SK-N-SH treated with all-trans-retinoic acid at 6 μM for 48 hours (cell line): ENCODE results near the gene TDRD15.

Source experiments
- ATAC-seq: fragments of 200-7000 bp; cut with Tn5 transposase; 3 replicates; pipeline ENCODE4 v1.9.1; 2020; ENCODE audit warnings: mild to moderate bottlenecking, moderate library complexity
- ARNTL ChIP-seq: fragments of 450-650 bp; formaldehyde crosslinking; IDR thresholded peaks from 2 replicates; pipeline ENCODE4 v1.5.0; 2020; ENCODE audit warnings: low read depth, mild to moderate bottlenecking, moderate library complexity, borderline replicate concordance
- CREB5 ChIP-seq: fragments of 250-450 bp; sonication (Bioruptor Pico); IDR thresholded peaks from 2 replicates; pipeline ENCODE4 v1.5.1; 2020; ENCODE audit warnings: low read depth, mild to moderate bottlenecking, moderate library complexity
- ESRRG ChIP-seq: fragments of 250-450 bp; sonication (Bioruptor Pico); IDR thresholded peaks from 2 replicates; pipeline ENCODE4 v1.6.1; 2021; ENCODE audit warnings: mild to moderate bottlenecking
- OSR1 ChIP-seq: fragments of 250-450 bp; sonication (Bioruptor Pico); IDR thresholded peaks from 2 replicates; pipeline ENCODE4 v1.8.0; 2022; ENCODE audit warnings: moderate library complexity, mild to moderate bottlenecking, inconsistent platforms
- SNAI2 ChIP-seq: fragments of 250-450 bp; sonication (Bioruptor Pico); IDR thresholded peaks from 2 replicates; pipeline ENCODE4 v1.5.0; 2020; ENCODE audit warnings: mild to moderate bottlenecking, moderate library complexity
- TCF4 ChIP-seq: fragments of 250-450 bp; sonication (Bioruptor Pico); IDR thresholded peaks from 2 replicates; pipeline ENCODE4 v1.8.0; 2021; ENCODE audit warnings: mild to moderate bottlenecking, moderate library complexity, borderline replicate concordance
- TOX ChIP-seq: fragments of 250-450 bp; sonication (Bioruptor Pico); IDR thresholded peaks from 2 replicates; pipeline ENCODE4 v1.8.0; 2021; ENCODE audit warnings: mild to moderate bottlenecking, moderate library complexity, borderline replicate concordance
- ZC3H10 ChIP-seq: fragments of 250-450 bp; sonication (Bioruptor Pico); IDR thresholded peaks from 2 replicates; pipeline ENCODE4 v1.5.1; 2021; ENCODE audit warnings: mild to moderate bottlenecking, moderate library complexity
- ZNF565 ChIP-seq: fragments of 450-650 bp; formaldehyde crosslinking; conservative IDR thresholded peaks from 2 replicates; pipeline ENCODE4 v1.5.0; 2020; ENCODE audit warnings: low read depth, mild to moderate bottlenecking, moderate library complexity
- ZNF70 ChIP-seq: fragments of 450-650 bp; formaldehyde crosslinking; IDR thresholded peaks from 2 replicates; pipeline ENCODE4 v1.5.0; 2020; ENCODE audit warnings: mild to moderate bottlenecking, moderate library complexity
- ZNF8 ChIP-seq: fragments of 450-650 bp; formaldehyde crosslinking; IDR thresholded peaks from 2 replicates; pipeline ENCODE4 v1.5.0; 2020; ENCODE audit warnings: mild to moderate bottlenecking, moderate library complexity
- TF ChIP-seq, protein P1 (sequence below): fragments of 250-450 bp; sonication (Bioruptor Pico); IDR thresholded peaks from 2 replicates; pipeline ENCODE4 v1.8.0; 2020; ENCODE audit warnings: mild to moderate bottlenecking, moderate library complexity, borderline replicate concordance
- TF ChIP-seq, protein P2 (sequence below): fragments of 250-450 bp; sonication (Bioruptor Pico); IDR thresholded peaks from 2 replicates; pipeline ENCODE4 v1.5.1; 2021; ENCODE audit warnings: mild to moderate bottlenecking, moderate library complexity
- TF ChIP-seq, protein P3 (sequence below): fragments of 250-450 bp; sonication (Bioruptor Pico); IDR thresholded peaks from 2 replicates; pipeline ENCODE4 v1.5.0; 2020; ENCODE audit warnings: mild to moderate bottlenecking, moderate library complexity
- TF ChIP-seq, protein P4 (sequence below): fragments of 250-450 bp; sonication (Bioruptor Pico); IDR thresholded peaks from 2 replicates; pipeline ENCODE4 v1.8.0; 2021; ENCODE audit warnings: low read depth, mild to moderate bottlenecking, moderate library complexity, borderline replicate concordance

The TDRD15 gene

DNA sequence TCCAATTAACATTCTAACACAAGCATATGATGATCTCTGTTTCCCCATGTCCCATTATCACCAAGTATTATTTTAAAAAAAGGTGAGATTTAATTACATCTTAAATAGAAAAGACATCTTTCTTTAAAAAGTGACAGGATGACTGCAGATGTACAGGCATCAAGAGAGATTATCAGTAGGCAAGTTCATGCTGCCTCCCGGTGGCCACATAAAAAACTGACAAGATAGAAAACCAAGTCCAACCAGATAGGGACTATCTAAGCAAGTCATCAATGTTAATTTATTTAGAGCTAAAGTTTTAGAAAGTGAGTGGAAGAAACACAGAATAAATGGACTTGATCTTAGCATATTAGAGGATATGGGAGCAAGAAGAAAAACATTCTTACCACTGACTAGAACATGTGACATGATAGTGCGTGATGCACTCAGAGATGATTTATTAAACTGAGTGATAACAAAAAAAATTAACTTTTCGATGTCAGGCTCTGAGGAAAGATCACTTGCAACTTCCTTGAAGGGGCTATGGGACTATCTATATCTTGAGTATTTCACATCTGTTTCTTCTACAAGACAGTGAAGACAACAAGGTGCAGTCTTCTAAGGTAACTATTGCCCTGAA, 5.4 kb upstream of the TDRD15 start:
- peak; percentile 53; the same call in 2 of the 3 replicates for ATAC-seq
- no peak for TF ChIP-seq TOX
- TF ChIP-seq, protein P1, sequence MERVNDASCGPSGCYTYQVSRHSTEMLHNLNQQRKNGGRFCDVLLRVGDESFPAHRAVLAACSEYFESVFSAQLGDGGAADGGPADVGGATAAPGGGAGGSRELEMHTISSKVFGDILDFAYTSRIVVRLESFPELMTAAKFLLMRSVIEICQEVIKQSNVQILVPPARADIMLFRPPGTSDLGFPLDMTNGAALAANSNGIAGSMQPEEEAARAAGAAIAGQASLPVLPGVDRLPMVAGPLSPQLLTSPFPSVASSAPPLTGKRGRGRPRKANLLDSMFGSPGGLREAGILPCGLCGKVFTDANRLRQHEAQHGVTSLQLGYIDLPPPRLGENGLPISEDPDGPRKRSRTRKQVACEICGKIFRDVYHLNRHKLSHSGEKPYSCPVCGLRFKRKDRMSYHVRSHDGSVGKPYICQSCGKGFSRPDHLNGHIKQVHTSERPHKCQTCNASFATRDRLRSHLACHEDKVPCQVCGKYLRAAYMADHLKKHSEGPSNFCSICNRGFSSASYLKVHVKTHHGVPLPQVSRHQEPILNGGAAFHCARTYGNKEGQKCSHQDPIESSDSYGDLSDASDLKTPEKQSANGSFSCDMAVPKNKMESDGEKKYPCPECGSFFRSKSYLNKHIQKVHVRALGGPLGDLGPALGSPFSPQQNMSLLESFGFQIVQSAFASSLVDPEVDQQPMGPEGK = no peak
- TF ChIP-seq, protein P2, sequence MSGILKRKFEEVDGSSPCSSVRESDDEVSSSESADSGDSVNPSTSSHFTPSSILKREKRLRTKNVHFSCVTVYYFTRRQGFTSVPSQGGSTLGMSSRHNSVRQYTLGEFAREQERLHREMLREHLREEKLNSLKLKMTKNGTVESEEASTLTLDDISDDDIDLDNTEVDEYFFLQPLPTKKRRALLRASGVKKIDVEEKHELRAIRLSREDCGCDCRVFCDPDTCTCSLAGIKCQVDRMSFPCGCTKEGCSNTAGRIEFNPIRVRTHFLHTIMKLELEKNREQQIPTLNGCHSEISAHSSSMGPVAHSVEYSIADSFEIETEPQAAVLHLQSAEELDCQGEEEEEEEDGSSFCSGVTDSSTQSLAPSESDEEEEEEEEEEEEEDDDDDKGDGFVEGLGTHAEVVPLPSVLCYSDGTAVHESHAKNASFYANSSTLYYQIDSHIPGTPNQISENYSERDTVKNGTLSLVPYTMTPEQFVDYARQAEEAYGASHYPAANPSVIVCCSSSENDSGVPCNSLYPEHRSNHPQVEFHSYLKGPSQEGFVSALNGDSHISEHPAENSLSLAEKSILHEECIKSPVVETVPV (CRISPR knock-in tag) = no peak
- TF ChIP-seq ARNTL (CRISPR knock-in tag) = no peak
- TF ChIP-seq, protein P3, sequence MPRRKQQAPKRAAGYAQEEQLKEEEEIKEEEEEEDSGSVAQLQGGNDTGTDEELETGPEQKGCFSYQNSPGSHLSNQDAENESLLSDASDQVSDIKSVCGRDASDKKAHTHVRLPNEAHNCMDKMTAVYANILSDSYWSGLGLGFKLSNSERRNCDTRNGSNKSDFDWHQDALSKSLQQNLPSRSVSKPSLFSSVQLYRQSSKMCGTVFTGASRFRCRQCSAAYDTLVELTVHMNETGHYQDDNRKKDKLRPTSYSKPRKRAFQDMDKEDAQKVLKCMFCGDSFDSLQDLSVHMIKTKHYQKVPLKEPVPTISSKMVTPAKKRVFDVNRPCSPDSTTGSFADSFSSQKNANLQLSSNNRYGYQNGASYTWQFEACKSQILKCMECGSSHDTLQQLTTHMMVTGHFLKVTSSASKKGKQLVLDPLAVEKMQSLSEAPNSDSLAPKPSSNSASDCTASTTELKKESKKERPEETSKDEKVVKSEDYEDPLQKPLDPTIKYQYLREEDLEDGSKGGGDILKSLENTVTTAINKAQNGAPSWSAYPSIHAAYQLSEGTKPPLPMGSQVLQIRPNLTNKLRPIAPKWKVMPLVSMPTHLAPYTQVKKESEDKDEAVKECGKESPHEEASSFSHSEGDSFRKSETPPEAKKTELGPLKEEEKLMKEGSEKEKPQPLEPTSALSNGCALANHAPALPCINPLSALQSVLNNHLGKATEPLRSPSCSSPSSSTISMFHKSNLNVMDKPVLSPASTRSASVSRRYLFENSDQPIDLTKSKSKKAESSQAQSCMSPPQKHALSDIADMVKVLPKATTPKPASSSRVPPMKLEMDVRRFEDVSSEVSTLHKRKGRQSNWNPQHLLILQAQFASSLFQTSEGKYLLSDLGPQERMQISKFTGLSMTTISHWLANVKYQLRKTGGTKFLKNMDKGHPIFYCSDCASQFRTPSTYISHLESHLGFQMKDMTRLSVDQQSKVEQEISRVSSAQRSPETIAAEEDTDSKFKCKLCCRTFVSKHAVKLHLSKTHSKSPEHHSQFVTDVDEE = no peak
- 0 out of 2 replicates have a peak, but pooled peaks have one; percentile 9 for TF ChIP-seq TCF4 (CRISPR knock-in tag)

DNA sequence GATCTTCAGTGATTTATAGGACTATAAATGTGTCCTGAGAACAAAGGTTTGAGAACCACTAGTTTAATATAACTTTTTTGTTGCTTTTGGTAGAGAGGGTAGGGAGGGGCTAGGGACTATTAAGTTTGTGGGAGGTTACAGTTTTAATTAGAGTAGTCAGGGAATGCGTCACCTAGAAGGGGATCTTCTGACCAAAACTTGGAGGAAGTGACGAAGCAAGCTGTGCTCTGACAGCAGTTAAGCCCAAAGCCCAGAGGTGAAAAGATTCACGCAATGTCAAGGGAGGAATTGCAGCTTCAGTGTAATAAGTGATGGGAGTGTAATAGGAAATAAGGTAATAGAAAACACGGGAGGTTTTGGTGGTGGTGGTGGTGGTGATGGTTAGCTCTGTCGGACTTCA, 8.1 kb downstream of the TDRD15 start:
- ATAC-seq = no peak
- TF ChIP-seq TCF4 (CRISPR knock-in tag) = no peak
- TF ChIP-seq, protein P4, sequence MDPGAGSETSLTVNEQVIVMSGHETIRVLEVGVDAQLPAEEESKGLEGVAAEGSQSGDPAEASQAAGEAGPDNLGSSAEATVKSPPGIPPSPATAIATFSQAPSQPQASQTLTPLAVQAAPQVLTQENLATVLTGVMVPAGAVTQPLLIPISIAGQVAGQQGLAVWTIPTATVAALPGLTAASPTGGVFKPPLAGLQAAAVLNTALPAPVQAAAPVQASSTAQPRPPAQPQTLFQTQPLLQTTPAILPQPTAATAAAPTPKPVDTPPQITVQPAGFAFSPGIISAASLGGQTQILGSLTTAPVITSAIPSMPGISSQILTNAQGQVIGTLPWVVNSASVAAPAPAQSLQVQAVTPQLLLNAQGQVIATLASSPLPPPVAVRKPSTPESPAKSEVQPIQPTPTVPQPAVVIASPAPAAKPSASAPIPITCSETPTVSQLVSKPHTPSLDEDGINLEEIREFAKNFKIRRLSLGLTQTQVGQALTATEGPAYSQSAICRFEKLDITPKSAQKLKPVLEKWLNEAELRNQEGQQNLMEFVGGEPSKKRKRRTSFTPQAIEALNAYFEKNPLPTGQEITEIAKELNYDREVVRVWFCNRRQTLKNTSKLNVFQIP (CRISPR knock-in tag) = no peak
- TF ChIP-seq, protein P1 = no peak
- TF ChIP-seq SNAI2 (CRISPR knock-in tag) = no peak
- TF ChIP-seq ZNF8 (CRISPR knock-in tag) = no peak
- no peak for TF ChIP-seq ARNTL (CRISPR knock-in tag)
- TF ChIP-seq ZNF565 (CRISPR knock-in tag) = no peak

DNA sequence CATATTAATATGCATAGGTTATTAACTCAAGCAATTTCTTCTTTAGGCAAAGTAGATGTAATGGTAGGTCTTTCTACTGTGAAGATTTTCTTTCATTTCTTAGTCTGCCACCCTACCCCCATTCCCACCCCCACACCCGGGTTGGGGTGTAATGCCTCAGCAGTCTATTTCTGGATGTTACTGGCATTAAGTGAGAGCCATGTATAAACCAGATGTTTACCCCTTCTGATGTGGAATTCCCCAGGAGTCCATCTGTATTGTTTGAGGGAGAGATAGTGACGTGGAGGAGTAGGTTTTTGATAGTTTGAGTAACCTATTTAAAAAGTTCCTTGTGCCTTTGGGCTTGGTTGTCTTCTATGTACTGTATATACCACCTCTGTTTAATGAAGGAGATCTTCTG, 11.8 kb downstream of the TDRD15 start:
- ATAC-seq = no peak
- TF ChIP-seq ESRRG = no peak
- TF ChIP-seq, protein P3 = no peak
- TF ChIP-seq ZC3H10 = no peak
- no peak for TF ChIP-seq OSR1 (CRISPR knock-in tag)
- TF ChIP-seq, protein P4 (CRISPR knock-in tag) = no peak
- TF ChIP-seq ZNF70 (CRISPR knock-in tag) = no peak
- no peak for TF ChIP-seq CREB5 (CRISPR knock-in tag)
